HepG2 (cell line): ENCODE results near the gene EEFSEC. TPM values are rescaled to one million over a fixed set of nuclear protein-coding genes. Genes with fewer than 3 reads are reported as not detected.

ENCODE experiments used
- ARNTL ChIP-seq: sonication (generic); formaldehyde crosslinking; IDR thresholded peaks from 2 replicates; pipeline ENCODE4 v1.4.0; 2020; ENCODE audit warnings: mild to moderate bottlenecking, missing genetic modification reagents
- MIER2 ChIP-seq: IDR thresholded peaks from 2 replicates; pipeline ENCODE4 v1.6.1; 2016; ENCODE audit warnings: missing biosample characterization, missing genetic modification reagents
- NFRKB ChIP-seq: fragments of 450-650 bp; IDR thresholded peaks from 2 replicates; pipeline ENCODE4 v1.6.1; 2017
- RCOR2 ChIP-seq: IDR thresholded peaks from 2 replicates; pipeline ENCODE4 v1.6.1; 2016; ENCODE audit warnings: missing biosample characterization, missing genetic modification reagents
- SNAPC2 ChIP-seq: sonication (generic); formaldehyde crosslinking; IDR thresholded peaks from 2 replicates; pipeline ENCODE4 v1.8.1; 2022; ENCODE audit warnings: mild to moderate bottlenecking, missing genetic modification reagents
- THAP9 ChIP-seq: sonication (generic); formaldehyde crosslinking; IDR thresholded peaks from 2 replicates; pipeline ENCODE4; 2020; ENCODE audit warnings: missing genetic modification reagents, mild to moderate bottlenecking, borderline replicate concordance
- ZNF292 ChIP-seq: sonication (generic); formaldehyde crosslinking; IDR thresholded peaks from 2 replicates; pipeline ENCODE4 v1.8.1; 2022; ENCODE audit warnings: mild to moderate bottlenecking, low read depth, missing genetic modification reagents, borderline replicate concordance
- ZNF605 ChIP-seq: sonication (generic); formaldehyde crosslinking; IDR thresholded peaks from 2 replicates; pipeline ENCODE4 v1.8.0; 2022; ENCODE audit warnings: mild to moderate bottlenecking, missing genetic modification reagents
- ZNF629 ChIP-seq: sonication (generic); formaldehyde crosslinking; conservative IDR thresholded peaks from 2 replicates; pipeline ENCODE4 v1.5.0; 2020; ENCODE audit warnings: missing genetic modification reagents
- ZNF746 ChIP-seq: sonication (generic); formaldehyde crosslinking; IDR thresholded peaks from 2 replicates; pipeline ENCODE4 v1.8.0; 2022; ENCODE audit warnings: mild to moderate bottlenecking, missing genetic modification reagents
- polyA plus RNA-seq, 8 experiments: library from polyadenylated mRNA; depleted of rRNA in 3 of 8; stranded (reverse) in 7 of 8; unstranded in 1 of 8; fragments of >200 nt; fragmentation: Illumina TruSeq in 4 of 8; extraction: Trizol in 4 of 8; gene quantifications; 2 replicates each; pipeline versions ENCODE4 v1.2.1 to v1.2.3, GENCODE V29; 2011 to 2016; ENCODE audit warnings: low read depth in 4 of 8, missing spikeins in 1 of 8, mixed read lengths in 1 of 8; ENCODE audit not compliant: insufficient read depth in 1 of 8
- total RNA-seq, 5 experiments: library from RNA; depleted of rRNA; stranded (reverse); fragments of >200 nt; fragmentation: Illumina TruSeq; extraction: Trizol; gene quantifications; 2 replicates each; pipeline ENCODE4 v1.2.3, GENCODE V29; 2016; ENCODE audit warnings: low read depth in 1 of 5
- TF ChIP-seq, protein P1 (sequence below): IDR thresholded peaks from 2 replicates; pipeline ENCODE4 v1.6.1; 2012; ENCODE audit warnings: inconsistent platforms
- TF ChIP-seq, protein P2 (sequence below): sonication (generic); formaldehyde crosslinking; IDR thresholded peaks from 2 replicates; pipeline ENCODE4 v1.8.0; 2022; ENCODE audit warnings: missing genetic modification reagents, mild to moderate bottlenecking, borderline replicate concordance

Gene EEFSEC
- total and polyA plus RNA-seq, 2 of the 13 experiments (the other 11 are each of a cell fraction or from before 2014, with no cell fraction given) = 6.4 to 24.2 TPM

DNA sequence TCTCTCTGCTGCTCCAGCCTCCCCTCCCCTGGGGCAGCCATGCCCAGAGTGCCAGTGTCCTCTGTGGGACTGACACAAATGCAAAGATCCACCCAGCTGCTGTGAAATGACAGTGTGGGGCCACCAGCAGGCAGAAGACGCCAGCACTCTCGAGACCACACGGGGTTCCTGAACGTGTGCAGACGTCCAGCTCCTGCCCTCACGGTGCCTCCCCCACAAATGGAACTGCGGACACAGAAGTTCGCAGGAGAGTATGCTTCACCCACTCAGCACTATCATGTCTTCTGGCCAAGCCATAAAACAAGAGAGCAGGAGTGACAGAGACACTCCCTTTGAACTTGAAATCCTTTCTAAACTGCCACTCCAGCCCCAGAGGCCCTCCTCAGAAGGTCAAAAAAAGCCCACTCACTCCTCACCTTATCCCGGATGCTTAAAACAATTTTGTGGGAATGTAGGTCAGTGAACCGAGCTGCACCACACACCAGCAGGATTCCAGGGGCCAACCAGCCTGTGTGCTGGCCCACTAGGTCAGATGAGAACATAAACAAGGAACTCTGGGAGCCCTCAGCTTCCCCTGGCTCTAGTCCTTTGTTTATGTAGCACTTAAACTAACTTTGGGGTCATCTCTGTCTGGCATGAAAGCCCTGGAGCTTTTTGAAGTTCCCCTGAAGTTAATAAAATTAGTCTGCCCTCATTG is 200.9 kb downstream of the EEFSEC start (continued):
- TF ChIP-seq MIER2 (CRISPR knock-in tag) (peak; percentile 19; the same call in 1 of the 2 replicates), ZNF605 (CRISPR knock-in tag) (no peak), ARNTL (CRISPR knock-in tag) (0 out of 2 replicates have a peak, but pooled peaks have one; percentile 19), ZNF629 (CRISPR knock-in tag) (no peak), ZNF292 (CRISPR knock-in tag) (peak; percentile 63; the same call in 1 of the 2 replicates), ZNF746 (CRISPR knock-in tag) (no peak), THAP9 (CRISPR knock-in tag) (no peak; the same call in 1 of the 2 replicates), RCOR2 (CRISPR knock-in tag) (no peak), SNAPC2 (CRISPR knock-in tag) (no peak), NFRKB (no peak)
- TF ChIP-seq, protein P1, sequence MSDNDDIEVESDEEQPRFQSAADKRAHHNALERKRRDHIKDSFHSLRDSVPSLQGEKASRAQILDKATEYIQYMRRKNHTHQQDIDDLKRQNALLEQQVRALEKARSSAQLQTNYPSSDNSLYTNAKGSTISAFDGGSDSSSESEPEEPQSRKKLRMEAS = no peak
- TF ChIP-seq, protein P2, sequence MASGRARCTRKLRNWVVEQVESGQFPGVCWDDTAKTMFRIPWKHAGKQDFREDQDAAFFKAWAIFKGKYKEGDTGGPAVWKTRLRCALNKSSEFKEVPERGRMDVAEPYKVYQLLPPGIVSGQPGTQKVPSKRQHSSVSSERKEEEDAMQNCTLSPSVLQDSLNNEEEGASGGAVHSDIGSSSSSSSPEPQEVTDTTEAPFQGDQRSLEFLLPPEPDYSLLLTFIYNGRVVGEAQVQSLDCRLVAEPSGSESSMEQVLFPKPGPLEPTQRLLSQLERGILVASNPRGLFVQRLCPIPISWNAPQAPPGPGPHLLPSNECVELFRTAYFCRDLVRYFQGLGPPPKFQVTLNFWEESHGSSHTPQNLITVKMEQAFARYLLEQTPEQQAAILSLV (CRISPR knock-in tag) = no peak
- TF ChIP-seq, all 625 proteins: peak for 92
